ENCODE results near the gene EFEMP2.
"Not testable (repeated sequence)": the region's sequence is repeated elsewhere in the genome, so short reads cannot be mapped to it uniquely, and the experiment has no call there.

The EFEMP2 gene

DNA sequence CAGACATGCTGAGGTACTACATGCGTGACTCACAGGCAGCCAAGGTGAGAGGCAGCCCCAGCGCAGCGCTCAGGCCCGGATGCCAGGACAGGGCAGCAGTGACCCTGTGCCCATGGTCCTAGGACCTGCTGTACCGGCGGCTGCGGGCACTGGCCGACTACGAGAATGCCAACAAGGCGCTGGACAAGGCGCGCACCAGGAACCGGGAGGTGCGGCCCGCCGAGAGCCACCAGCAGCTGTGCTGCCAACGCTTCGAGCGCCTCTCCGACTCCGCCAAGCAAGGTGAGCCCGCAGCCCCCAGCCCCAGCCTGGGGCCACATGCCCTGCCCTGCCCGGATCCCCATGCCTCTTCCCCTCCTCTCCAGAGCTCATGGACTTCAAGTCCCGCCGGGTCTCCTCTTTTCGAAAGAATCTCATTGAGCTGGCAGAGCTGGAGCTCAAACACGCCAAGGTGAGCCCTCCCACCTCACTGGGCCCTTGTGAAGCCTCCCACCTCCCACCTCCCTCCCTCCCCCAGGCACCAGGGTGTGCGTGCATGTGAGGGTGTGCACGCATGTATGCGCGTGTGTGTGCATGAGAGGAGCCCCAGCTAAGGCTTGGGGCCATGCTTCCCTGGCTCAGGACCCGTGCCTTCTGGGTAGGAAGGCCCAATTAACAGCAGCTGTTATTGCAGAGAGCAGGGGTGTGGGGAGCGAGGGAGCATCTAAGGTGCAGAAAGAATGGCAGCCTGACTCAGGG lies 19.9 kb downstream of the EFEMP2 start:
- no peak for DNase-seq (ENCODE audit: low read depth in 2 of 2)
- no peak overlapping the region for H3K4me3 ChIP-seq (replicated peaks in 1 of 2; ENCODE audit: low read depth in 2 of 2, low read length in 2 of 2)
- TF ChIP-seq, protein P1, sequence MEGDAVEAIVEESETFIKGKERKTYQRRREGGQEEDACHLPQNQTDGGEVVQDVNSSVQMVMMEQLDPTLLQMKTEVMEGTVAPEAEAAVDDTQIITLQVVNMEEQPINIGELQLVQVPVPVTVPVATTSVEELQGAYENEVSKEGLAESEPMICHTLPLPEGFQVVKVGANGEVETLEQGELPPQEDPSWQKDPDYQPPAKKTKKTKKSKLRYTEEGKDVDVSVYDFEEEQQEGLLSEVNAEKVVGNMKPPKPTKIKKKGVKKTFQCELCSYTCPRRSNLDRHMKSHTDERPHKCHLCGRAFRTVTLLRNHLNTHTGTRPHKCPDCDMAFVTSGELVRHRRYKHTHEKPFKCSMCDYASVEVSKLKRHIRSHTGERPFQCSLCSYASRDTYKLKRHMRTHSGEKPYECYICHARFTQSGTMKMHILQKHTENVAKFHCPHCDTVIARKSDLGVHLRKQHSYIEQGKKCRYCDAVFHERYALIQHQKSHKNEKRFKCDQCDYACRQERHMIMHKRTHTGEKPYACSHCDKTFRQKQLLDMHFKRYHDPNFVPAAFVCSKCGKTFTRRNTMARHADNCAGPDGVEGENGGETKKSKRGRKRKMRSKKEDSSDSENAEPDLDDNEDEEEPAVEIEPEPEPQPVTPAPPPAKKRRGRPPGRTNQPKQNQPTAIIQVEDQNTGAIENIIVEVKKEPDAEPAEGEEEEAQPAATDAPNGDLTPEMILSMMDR (IDR thresholded peaks at IDR 0.05; ENCODE audit: low read depth, low read length) = no peak

DNA sequence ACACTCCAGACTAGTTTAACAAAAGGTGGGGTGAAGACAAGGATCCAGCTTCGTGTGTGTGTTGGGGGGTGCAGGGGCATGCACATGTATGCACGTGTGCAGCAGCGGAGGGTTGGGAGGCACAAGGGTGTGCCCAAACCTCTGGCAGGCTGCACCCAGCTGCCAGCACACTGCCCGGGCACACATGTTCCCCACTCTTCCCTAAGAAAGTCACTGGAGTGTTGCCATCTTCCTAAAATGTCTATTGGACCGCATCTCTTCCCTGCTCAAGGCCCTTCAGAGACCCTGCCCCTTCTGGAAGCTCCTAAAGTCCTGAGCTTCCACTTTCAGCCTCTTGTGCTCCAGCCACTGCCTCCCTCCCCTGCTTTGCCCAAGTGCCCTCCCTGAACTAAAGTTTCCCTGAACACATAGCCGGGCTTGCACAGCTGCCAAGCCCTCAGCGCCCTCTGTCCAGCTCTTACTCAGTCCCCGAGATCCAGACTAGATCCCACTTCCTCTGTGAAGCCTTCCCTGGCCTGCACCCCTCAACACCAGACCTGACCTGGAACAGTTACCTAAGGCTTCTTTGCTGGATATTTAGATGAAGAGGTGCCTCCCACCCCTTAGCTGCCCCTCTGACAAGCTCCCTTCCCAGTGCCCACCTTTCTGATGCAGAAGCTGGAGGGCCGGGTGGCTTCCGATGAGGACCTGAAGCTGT lies 20.6 kb downstream of the EFEMP2 start:
- no peak for DNase-seq (ENCODE audit: low read depth in 2 of 2)
- TF ChIP-seq, protein P1 (IDR thresholded peaks at IDR 0.05; ENCODE audit: low read depth, low read length) = no peak
- no peak overlapping the region for H3K4me3 ChIP-seq (replicated peaks in 1 of 2; ENCODE audit: low read depth in 2 of 2, low read length in 2 of 2)

DNA sequence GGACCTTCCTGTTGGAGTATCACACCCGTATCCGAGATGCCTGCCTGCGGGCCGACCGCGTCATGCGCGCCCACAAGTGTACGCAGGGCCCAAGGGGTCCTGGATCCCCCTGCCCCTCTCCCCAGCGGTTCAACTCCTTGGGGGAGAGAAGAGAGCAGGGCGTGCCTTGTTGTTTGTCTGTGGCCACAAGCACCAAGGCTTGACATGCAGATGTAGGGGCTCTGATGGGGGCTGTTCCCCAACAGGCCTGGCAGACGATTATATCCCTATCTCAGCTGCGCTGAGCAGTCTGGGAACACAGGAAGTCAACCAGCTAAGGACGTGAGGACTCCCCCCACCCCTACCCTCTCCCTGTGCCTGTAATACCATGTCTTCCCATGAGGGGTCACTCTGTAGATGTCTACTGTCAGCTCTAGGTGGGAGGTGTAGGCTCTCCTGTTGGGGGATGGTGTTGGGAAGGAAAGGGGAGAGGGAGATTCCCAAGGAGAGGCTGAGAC lies 21.5 kb downstream of the EFEMP2 start:
- TF ChIP-seq, protein P1 (IDR thresholded peaks at IDR 0.05; ENCODE audit: low read depth, low read length) = peak; percentile 62
- H3K4me3 ChIP-seq (replicated peaks in 1 of 2; ENCODE audit: low read depth in 2 of 2, low read length in 2 of 2) = no peak overlapping the region
- peak in 1 of 2 donors; percentile 51 for DNase-seq (ENCODE audit: low read depth in 2 of 2)

DNA sequence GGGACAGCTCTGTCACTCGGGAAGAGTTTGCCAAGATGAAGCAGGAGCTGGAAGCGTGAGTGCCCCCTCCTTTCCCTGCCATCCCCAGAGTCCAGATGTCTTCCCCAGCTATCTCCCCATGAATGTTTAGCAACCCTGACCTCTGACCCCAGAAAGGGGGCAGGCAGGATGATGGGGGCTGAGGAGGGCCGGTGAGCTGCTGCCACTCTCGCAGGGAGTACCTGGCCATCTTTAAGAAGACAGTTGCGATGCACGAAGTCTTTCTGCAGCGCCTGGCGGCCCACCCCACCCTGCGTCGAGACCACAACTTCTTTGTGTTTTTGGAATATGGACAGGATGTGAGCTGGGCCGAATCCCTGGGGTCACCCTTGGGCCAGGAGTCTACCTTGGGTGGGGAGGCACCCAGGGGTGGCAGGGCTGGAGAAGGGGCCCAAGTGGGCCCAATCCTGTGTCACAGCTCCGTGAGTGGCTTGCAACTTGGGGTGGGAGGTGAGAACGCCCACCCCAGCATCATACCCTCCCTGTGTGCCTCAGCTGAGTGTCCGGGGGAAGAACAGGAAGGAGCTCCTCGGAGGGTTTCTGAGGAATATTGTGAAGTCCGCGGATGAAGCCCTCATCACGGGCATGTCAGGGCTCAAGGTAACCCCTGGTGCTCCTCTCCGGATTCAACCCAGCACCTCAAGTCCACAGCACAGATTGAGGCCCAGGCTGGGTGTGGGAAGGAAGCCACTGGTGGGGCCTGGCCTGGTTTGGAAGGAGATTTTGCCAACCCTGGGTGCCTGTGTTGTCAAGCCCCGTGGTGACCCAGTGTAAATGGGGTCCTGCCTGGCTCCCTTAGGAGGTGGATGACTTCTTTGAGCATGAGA lies 22.1 kb downstream of the EFEMP2 start:
- TF ChIP-seq, protein P1 (IDR thresholded peaks at IDR 0.05; ENCODE audit: low read depth, low read length) = no peak
- DNase-seq (ENCODE audit: low read depth in 2 of 2) = no peak

DNA sequence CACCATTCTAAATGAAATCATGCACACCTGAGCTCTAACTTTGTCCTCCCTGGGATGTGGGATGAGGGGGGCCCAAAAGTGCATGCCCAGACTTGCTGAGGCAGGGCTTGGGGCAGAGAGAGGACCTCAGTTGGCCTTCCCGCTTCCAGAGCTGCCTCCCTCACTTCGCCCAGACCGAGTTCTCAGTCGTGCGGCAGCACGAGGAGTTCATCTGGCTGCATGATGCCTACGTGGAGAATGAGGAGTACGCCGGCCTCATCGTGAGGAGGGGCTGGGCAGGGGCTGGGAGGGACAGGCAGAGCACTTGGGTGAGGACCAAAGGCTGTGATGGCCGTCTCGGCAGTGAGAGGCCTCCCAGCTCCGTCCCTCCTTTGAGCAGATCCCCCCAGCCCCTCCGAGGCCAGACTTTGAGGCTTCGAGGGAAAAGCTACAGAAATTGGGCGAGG lies 22.8 kb downstream of the EFEMP2 start:
- TF ChIP-seq, protein P1 (IDR thresholded peaks at IDR 0.05; ENCODE audit: low read depth, low read length) = no peak
- no peak for DNase-seq (ENCODE audit: low read depth in 2 of 2)
- H3K4me3 ChIP-seq (replicated peaks in 1 of 2; ENCODE audit: low read depth in 2 of 2, low read length in 2 of 2) = no peak overlapping the region

More for the DNA sequence above, 22.1 kb downstream of the EFEMP2 start:
- no peak overlapping the region for H3K4me3 ChIP-seq (replicated peaks in 1 of 2; ENCODE audit: low read depth in 2 of 2, low read length in 2 of 2)

DNA sequence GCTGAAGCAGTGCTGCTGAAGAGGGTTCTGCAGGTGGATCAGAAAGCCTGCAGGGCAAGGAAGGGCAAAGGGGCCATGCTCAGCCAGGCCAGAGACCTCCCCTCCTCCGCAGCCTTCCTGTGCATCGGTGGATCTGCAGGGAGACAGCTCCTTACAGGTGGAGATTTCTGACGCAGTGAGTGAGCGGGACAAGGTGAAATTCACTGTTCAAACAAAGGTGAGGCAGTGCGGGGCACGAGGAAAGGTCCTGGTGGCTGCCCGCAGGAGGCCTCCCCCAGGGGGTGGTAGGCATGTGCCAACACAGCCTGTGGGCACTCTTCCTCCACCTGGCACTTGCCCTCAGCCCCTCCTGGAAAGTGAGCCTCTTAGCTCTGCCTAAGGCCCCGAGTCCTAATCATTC lies 23.2 kb downstream of the EFEMP2 start:
- TF ChIP-seq, protein P1 (IDR thresholded peaks at IDR 0.05; ENCODE audit: low read depth, low read length) = no peak
- no peak overlapping the region for H3K4me3 ChIP-seq (replicated peaks in 1 of 2; ENCODE audit: low read depth in 2 of 2, low read length in 2 of 2)
- DNase-seq (ENCODE audit: low read depth in 2 of 2) = no peak

DNA sequence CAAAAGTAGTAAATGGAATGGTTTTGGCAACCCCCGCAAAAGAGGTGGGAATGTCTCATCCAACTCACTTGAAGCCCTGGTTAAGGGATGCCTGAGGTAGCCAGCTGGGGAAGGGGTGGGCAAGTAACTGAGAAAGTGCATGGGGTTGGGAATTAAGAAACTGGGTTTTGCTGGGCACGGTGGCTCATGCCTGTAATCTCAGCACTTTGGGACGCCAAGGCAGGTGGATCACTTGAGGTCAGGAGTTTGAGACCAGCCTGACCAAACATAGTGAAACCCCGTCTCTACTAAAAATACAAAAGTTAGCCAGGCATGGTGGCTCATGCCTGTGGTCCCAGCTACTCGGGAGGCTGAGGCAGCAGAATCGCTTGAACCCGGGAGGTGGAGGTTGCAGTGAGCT lies 23.9 kb downstream of the EFEMP2 start:
- not testable (repeated sequence) for DNase-seq (ENCODE audit: low read depth in 2 of 2); H3K4me3 ChIP-seq (replicated peaks in 1 of 2; ENCODE audit: low read depth in 2 of 2, low read length in 2 of 2)

All from cardiac fibroblast (primary cell).